GM19239 (cell line): Measurements from ENCODE around the gene AKT2.
"Not testable (repeated sequence)": the region's sequence is repeated elsewhere in the genome, so short reads cannot be mapped to it uniquely, and the experiment has no call there.

Experiments
- DNase-seq: peaks from one replicate; pipeline ENCODE4 v3.0.0; 2011; ENCODE audit warnings: low spot score; ENCODE audit not compliant: insufficient read length
- FAIRE-seq: peaks from 2 replicates; lab custom pipeline; 2011; peaks lifted over from hg19 to GRCh38; lab: Jason Lieb, UNC

Gene AKT2

GRCh38 chr19:40284501-40285352 is at the start of gene AKT2:
TSS of gene AKT2 (minus strand) at chr19:40285345. CDS start at chr19:40265267, 20,078 bp downstream.
- FAIRE-seq = peak; percentile 86
- DNase-seq = no peak

GRCh38 chr19:40333083-40333482 is 47.9 kb upstream of the AKT2 start:
- not testable (repeated sequence) for DNase-seq, FAIRE-seq

- FAIRE-seq = no peak
These were observed 47.5 kb upstream of the AKT2 start for GRCh38 chr19:40332669-40333068.

GRCh38 chr19:40331052-40331451 is 45.9 kb upstream of the AKT2 start:
- FAIRE-seq (no peak), DNase-seq (no peak)

More at GRCh38 chr19:40332669-40333068, 47.5 kb upstream of the AKT2 start:
- DNase-seq = no peak

- FAIRE-seq = no peak
- DNase-seq = no peak
These were observed 41.1 kb upstream of the AKT2 start for GRCh38 chr19:40326201-40326600.

GRCh38 chr19:40323705-40324104 is 38.6 kb upstream of the AKT2 start:
- no peak for FAIRE-seq
- DNase-seq = no peak

GRCh38 chr19:40322951-40323615 is 37.9 kb upstream of the AKT2 start:
- FAIRE-seq = no peak
- no peak for DNase-seq

- DNase-seq (no peak), FAIRE-seq (no peak)
These were observed 37.1 kb upstream of the AKT2 start for GRCh38 chr19:40322271-40322610.

GRCh38 chr19:40321566-40322270 is 36.6 kb upstream of the AKT2 start:
- no peak for DNase-seq
- no peak for FAIRE-seq

- DNase-seq = no peak
- no peak for FAIRE-seq
These were observed 35.9 kb upstream of the AKT2 start for GRCh38 chr19:40321076-40321475.

- DNase-seq (no peak), FAIRE-seq (no peak)
These were observed 35.4 kb upstream of the AKT2 start for GRCh38 chr19:40320558-40320935.

- DNase-seq (no peak), FAIRE-seq (no peak)
These were observed 32.2 kb upstream of the AKT2 start for GRCh38 chr19:40317338-40317737.

- DNase-seq (no peak), FAIRE-seq (no peak)
These were observed 30.8 kb upstream of the AKT2 start for GRCh38 chr19:40315812-40316470.

GRCh38 chr19:40314656-40315055 is 29.5 kb upstream of the AKT2 start:
- FAIRE-seq (no peak), DNase-seq (no peak)

- FAIRE-seq (no peak), DNase-seq (no peak)
These were observed 28.3 kb upstream of the AKT2 start for GRCh38 chr19:40313229-40313983.

GRCh38 chr19:40312533-40312932 is 27.4 kb upstream of the AKT2 start:
- DNase-seq (no peak), FAIRE-seq (no peak)

- DNase-seq (no peak), FAIRE-seq (no peak)
These were observed 24.5 kb upstream of the AKT2 start for GRCh38 chr19:40309666-40310065.

- DNase-seq = peak; percentile 80
- peak; percentile 97 for FAIRE-seq
These were observed 20.3 kb upstream of the AKT2 start for GRCh38 chr19:40305403-40305802.

- FAIRE-seq (no peak), DNase-seq (no peak)
These were observed 19.2 kb upstream of the AKT2 start for GRCh38 chr19:40304306-40304705.

- no peak for DNase-seq
- no peak for FAIRE-seq
These were observed 18.6 kb upstream of the AKT2 start for GRCh38 chr19:40303765-40304164.
